ENCODE results near the gene RAD51B.

The RAD51B gene

DNA sequence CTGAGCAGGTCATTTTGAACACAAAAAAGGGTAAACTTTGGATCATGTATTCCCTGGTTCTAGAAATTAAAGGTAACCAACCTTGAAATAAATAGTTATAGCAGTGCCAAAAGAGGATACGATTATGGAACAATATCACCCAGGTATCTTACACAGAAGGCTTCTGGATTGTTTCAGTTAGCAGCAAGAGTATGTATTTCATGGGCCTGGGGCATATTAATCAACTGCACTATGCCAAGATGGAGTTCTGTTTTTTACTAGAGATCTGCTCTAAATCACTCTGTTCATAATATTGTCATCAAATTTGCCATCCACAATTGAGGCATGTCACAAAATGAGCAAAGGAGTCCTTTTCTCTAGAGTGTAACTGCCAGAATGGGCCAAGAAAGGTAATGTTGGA, 357.1 kb downstream of the RAD51B start:
- no peak for DNase-seq (ENCODE audit: low read depth)

GRCh38 chr14:68177728-68178127, 358.1 kb downstream of the RAD51B start:
- no peak for DNase-seq (ENCODE audit: low read depth)

DNA sequence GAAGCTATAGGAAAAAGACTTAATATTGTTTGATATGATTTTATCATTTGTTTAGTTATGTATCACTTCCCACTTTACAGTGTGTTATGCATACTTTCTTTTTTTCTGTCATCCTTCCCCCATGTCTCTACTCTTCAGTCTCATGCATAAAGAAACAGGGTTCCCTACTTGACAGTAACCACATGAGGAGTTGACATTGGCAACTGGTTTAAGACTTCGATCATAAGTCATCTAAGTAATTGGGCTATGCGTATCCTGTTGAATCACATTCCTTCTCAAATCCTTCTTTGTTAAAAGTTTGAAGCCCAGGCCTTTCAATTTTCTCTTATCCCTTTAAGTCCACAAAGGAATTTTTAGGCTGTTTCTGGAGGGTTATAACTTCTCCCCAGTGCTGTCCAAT, 358.7 kb downstream of the RAD51B start:
- no peak for DNase-seq (ENCODE audit: low read depth)

- DNase-seq (ENCODE audit: low read depth) = no peak
Measured at GRCh38 chr14:68181519-68182326, 362.1 kb downstream of the RAD51B start.

DNA sequence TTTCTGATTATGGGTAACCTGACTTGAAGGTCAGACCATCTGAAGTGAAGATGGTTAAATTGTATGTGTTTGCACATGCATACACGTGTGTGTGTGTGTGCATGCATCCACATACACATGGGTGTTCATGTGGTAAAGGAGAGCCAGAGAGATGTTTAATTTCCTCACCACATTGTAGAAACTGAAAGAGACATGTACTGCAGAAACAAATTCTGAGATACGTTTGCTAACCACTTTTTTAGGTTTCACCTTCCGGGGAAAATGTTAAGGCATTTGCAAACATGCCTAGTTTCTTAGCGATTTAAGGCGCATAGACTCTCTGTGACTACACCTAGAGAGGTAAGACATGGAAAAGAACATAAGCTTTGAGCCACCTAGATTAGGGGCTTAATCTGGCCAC, 362.9 kb downstream of the RAD51B start:
- no peak for DNase-seq (ENCODE audit: low read depth)

DNA sequence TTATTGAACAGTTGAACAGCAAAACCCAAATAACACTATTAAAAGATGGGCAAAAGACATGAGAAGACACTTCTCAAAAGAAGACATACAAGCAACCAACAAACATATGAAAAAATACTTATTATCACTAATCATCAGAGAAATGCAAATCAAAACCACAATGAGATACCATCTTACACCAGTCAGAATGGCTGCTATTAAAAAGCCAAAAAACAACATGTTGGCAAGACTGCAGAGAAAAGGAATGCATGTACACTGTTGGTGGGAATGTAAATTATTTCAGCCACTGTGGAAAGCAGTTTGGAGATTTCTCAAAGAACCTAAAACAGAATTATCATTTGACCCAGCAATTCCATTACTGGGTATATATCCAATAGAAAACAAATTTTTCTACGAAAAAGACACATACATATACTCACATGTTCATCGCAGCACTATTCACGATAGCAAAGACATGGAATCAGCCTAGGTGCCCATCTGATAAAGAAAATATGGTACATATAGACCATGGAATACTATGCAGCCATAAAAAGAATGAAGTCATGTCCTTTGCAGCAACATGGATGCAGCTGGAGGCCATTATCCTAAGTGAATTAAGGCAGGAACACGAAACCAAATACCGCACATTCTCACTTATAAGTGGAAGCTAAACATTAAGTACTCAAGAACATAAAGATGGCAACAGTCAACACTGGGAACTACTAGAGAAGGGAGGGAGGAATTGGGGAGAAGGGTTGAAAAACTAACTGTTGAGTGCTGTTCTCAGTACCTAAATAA, 367.1 kb downstream of the RAD51B start:
- DNase-seq (ENCODE audit: low read depth) = peak; percentile 80

GRCh38 chr14:68188174-68188573, 368.6 kb downstream of the RAD51B start:
- no peak for DNase-seq (ENCODE audit: low read depth)

DNA sequence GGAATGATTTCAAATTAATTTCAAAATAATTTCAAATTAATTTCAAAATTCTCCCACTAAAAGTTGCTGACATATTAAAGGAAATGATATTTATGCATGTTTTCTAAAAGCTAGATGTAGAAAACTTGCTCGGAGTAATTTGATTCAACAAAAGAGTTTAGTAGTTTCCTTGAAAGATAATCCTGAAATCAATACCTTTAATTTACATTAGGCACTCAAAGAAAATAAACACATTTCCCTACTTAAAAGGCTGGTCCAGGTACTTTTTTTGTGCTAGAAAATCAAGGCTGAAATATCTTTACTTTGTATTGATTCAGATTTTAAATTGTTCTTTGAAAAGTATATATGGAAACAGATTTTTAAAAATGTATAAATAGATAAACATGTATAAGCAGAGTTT, 370.5 kb downstream of the RAD51B start:
- DNase-seq (ENCODE audit: low read depth) = no peak

- no peak for DNase-seq (ENCODE audit: low read depth)
Measured at GRCh38 chr14:68191567-68192321, 372.2 kb downstream of the RAD51B start.

- DNase-seq (ENCODE audit: low read depth) = no peak
Measured at GRCh38 chr14:68192935-68193334, 373.4 kb downstream of the RAD51B start.

DNA sequence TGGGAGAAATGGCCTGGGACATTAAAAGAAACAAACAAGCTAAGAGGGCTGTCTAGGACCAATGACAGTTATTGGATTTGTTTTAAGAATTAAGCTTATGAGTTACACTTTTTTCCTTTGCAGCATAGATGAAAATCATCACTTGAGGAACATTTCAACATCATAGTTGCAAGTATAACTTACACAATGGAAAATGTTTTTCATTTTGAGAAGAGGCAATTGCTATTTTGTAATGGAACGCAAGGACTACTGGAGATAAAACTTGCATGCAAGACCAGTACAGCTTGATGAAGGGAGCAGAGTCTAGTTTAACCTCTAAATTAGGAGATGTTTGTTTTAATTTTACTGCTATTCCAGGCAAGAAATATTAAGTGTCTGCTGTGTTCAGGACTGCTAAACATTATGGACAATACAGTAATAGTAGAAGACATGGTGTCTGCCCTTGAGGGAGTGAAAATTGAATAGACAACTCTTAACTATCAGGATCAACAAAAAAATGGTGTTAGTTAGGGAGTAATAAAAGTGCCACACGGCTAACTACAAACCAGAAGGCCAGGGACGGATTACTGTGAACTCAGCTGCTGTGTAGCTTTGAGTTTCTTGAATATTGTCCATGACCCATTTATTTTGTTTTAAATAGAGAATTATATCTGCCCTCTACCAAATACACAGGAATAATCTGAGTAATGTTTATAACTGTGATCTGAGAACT, 374.5 kb downstream of the RAD51B start:
- no peak for DNase-seq (ENCODE audit: low read depth)

DNA sequence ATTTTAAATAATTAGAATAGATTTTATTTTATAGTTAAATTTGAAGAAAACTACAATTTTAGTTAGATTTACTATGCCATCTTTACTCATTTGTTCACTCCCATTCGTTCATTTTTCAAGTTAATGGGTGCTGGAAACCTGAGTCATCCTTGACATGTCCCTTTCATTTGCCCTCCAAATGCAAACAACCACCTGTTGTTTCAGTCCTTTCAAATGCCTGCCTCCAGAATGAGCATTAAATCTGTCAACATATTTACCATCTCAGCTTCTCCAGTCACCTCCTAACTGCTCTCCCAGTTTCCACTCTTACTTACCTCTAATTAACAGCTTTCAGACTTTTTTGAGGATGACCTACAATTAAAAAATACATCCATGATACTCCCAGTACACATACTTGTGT, 375.5 kb downstream of the RAD51B start:
- no peak for DNase-seq (ENCODE audit: low read depth)

DNA sequence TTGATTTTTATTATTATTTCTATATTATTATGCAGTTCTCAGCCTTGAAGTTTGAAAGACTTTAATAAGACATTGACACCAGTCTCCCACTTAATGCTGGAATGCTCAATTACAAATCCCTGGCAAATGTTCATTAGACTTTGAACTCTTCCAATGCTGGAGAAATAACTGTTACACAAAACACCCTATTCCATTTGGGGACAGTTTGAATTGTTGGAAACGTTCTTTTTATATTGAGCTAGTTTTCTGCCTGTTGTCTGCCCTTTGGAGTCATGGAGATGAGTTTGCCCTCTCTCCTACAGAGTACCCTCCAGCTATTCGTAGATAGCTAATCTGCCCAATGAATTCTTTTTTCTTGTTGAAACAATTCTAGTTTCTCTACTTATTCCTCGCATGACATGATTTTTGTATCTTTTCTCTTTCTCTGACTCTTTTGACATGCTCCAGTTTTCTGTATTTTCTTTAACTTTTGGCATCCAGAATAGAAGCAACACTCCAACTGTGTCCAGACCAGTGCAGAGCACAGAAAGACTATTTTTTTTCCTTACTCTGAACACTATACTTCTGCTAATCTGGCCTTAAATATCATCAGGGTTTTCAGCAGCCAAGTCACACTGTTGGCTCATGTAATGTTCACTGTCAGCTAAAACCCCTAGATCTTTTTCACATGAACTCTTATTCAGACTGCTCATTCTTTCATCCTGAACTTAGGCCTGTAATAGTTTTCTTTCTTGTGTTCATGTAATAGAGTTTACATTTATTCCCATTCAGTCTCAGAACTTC, 379.3 kb downstream of the RAD51B start:
- no peak for DNase-seq (ENCODE audit: low read depth)

- no peak for DNase-seq (ENCODE audit: low read depth)
Measured at GRCh38 chr14:68199554-68200151, 380.1 kb downstream of the RAD51B start.

DNA sequence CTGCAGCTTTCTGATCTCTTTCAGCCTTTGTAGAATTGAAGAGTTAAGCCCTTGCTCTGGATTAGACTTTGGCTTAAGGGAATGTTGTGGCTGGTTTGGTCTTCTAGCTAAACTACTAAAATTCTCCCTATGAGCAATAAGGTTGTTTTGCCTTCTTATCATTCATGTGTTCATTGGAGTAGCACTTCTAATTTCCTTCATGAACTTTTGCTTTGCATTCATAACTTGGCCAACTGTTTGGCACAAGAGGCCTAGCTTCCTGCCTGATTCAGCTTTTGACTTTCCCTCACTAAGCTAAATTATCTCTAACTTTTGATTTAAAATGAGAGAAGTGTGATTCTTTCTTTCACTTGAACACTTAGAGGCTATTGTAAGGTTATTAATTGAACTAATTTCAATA, 384.3 kb downstream of the RAD51B start:
- DNase-seq (ENCODE audit: low read depth) = no peak

DNA sequence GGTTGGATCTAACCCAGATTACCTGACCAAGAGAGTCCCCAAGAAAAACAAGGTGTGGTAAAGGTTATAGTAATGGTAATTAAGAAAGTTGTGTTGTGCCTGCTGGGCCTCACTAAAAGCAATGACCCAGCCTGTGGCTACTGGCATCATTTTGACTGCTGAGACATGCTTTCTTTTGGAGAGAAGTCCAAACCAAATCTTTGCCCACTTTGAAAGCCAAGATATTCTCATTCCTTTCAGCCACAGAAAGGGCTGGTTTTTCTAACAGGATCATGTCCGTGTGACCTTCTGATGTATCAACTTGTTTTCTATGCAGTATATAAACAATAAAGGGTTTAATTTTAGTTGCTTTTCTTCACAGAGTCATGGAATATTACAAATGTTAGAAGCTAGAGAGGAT, 388.6 kb downstream of the RAD51B start:
- peak; percentile 44 for DNase-seq (ENCODE audit: low read depth)

GRCh38 chr14:68208626-68209317, 389.2 kb downstream of the RAD51B start:
- no peak for DNase-seq (ENCODE audit: low read depth)

GRCh38 chr14:68210729-68211299, 391.2 kb downstream of the RAD51B start:
- peak; percentile 93 for DNase-seq (ENCODE audit: low read depth)

DNA sequence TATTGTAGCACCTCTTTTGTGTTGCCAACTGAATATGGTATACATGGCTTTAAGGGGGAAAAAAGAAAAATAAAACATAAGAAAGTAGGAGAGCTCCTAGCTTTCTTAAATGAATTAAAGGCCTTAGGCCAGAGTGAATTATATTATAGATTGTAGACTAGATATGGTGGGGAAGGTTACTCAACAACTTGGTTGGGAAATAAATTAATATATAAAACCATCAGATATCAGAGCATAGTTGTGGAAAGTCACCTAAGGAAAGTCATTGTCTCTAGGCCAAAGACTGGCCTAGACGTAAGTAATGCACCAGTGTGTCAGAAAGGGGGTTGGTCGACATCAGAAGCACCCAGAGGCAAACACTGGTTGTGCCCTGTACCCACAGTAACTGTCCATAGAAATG, 391.8 kb downstream of the RAD51B start:
- no peak for DNase-seq (ENCODE audit: low read depth)

- no peak for DNase-seq (ENCODE audit: low read depth)
Measured at GRCh38 chr14:68211886-68212285, 392.3 kb downstream of the RAD51B start.
